GM18861 (cell line): ENCODE results near the gene FAT3.

Source experiments
- ATAC-seq: cut with Tn5 transposase; IDR thresholded peaks from one replicate; pipeline ENCODE4 v1.9.1; 2021; ENCODE audit not compliant: unreplicated experiment

Gene FAT3

GRCh38 chr11:92227230-92227814 is 2.7 kb downstream of the FAT3 start:
- no peak for ATAC-seq

DNA sequence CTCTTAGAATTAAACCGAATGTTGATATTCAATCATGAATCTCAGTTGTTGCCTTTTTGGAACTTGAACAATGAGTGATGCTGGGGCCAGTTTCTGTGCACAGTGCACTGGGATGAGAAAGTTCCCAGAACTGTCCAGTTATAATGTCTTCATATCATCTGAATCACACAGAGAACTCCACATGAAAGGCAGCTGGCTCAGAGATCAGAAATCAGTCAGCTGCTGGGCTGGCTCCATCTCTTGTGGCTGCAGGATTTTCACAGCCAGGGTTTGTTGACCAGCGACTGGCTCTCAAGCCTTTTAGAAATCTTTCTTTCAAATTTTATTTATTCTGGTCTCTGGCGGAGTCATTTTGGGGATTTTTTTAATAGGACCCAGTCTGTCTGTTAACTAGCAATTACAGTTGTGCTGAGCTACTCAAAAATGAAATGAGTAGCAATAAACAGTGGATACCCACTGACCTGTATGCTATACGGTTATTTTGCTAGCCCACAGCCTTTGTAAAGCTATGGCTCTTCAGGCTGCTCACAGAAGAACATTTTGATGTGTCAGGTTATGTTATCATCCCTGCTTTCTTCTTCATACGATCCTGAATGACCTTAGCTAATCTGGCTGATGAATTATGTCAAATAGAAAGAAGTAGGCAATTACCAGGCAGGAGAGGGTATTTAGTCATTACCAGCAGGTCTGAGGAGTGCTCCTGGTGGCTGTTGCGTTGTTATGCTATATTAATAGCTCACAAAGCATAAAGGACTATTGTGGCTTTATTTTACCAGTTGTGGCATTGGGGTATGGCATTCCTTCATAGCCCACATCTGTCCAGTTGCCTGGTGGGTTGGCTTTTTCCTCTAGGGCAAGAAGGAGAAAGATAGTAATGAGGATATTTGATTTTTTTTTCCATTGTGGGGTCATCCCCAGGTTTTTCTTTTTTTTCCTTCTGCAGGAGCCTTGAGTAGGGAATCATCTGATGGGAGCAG is 3.6 kb downstream of the FAT3 start:
- ATAC-seq = no peak

DNA sequence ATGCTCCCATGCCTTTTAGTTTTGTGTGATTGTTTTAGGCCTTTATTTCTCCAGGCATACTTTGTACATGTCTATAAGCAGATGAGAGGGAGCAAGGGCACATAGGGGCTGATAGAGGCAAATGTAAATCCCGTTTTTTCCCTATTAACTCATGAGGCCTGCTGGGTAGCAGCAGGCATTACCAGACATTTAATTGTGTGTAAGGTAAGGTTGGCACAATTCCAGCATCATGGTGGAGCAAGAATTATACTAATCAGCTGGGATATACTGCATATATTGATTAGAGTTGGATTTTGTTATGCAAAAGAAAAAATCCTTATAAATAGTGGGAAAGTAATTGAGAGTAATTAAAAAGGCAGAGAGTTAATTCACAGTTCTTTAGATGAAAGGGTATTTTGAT is 12.2 kb downstream of the FAT3 start:
- no peak for ATAC-seq

- no peak for ATAC-seq
These were observed 16.3 kb downstream of the FAT3 start for GRCh38 chr11:92240916-92241315.

DNA sequence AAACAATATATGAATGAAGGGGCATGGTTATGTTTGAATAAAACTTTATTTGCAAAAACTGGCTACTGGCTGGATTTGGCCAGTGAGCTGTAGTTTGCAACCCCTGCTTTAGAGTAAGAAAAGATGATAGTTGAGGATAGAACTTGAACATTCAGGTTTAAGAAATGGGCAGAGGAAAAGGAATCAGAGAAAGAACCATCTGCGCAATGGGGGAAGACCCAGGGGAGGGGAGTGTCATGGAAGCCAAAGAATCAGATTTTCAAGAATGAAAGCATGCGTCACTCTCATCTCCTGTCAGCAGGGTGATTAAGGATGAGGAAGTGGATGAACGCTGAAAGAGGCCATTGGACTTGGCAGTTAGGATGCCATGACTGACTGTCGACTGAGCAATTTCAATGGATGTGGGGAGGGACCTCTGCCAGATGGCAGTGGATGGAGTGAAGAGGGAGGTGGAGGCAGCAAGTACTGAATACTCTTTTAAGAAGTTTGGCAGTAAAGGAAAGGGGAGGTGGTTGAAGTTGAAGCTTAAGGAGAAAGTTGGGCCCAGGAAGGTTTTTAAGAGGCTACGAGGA is 21.2 kb downstream of the FAT3 start:
- no peak for ATAC-seq

- ATAC-seq = no peak
These were observed 22.0 kb downstream of the FAT3 start for GRCh38 chr11:92246630-92247029.

GRCh38 chr11:92249156-92249753 is 24.6 kb downstream of the FAT3 start:
- no peak for ATAC-seq

DNA sequence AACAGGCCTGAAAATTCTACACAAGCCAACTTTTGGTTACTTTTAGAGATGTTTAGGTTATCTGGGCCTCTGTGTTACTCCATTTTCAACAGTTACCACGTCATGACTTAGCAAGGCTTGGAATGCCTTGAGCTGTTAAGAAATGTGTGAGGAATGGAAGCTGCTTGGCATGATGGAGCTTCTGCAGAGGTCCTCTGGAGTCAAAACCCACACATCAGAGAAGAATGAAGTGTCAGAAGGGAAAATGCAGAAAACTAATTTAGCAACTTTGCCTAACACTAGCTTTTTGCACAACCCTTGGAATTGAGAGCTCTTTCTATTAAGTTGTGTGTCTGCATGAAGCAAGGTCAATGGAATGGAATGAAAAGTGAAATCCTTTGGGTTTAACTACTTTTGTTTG is 27.4 kb downstream of the FAT3 start:
- ATAC-seq = no peak

DNA sequence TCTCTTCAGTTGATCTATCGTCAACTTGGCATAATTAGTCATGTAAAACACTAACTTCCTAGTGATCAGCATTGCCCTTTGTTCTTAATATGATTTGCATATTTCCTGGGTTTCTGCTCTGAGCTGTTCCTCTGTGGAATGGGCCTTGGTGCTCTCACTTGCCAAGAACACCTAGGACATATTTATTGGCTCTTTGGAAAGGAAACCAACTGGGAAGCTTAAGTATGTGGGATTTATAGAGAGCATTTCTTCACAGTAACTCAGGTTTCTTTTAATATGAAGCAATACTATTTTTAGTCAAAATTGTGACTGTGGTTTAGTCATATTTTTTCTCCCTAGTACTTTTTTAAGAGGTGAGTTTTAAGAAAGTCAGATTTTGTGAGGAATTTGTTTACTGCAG is 28.8 kb downstream of the FAT3 start:
- ATAC-seq = no peak

DNA sequence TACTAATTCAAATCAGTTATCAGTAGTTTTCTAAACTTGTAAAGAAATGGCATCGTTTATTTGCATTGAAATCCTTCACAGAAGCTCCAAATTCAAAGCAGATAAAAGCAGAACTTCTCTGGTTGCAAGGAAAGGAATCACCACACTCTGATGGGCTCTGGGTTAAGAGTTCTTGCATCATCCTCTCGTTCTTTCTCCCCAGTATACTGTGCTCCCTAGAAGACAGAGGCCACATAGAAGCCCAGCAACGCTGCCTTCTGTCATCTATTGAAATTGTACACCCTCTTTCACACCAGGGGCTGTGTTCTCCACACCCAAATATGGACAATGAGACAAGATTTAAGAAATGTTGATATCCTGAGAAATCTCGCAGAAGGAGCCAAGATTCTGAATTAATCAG is 29.3 kb downstream of the FAT3 start:
- ATAC-seq = no peak

- ATAC-seq = no peak
These were observed 32.9 kb downstream of the FAT3 start for GRCh38 chr11:92257536-92257935.

- no peak for ATAC-seq
These were observed 35.2 kb downstream of the FAT3 start for GRCh38 chr11:92259861-92260260.

- no peak for ATAC-seq
These were observed 39.7 kb downstream of the FAT3 start for GRCh38 chr11:92264350-92264749.

DNA sequence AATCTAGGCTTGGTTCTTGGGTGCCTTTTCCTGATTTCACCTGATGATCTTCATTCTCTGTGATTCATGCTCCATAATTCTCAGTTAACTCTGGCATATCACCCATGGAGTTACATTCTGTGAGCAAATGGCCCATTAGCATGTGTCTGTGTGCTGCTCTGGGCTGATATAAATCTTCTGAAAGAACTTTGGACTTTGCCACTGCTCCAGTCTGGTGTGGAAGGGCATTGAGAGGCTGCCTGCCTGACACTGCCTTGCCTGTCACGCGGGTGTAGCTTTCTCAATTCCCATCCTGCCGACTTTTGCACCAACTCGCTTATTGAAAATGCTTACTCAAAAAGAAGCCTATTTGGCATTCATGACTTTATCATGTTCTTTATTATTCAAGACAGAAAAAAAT is 42.2 kb downstream of the FAT3 start:
- no peak for ATAC-seq

DNA sequence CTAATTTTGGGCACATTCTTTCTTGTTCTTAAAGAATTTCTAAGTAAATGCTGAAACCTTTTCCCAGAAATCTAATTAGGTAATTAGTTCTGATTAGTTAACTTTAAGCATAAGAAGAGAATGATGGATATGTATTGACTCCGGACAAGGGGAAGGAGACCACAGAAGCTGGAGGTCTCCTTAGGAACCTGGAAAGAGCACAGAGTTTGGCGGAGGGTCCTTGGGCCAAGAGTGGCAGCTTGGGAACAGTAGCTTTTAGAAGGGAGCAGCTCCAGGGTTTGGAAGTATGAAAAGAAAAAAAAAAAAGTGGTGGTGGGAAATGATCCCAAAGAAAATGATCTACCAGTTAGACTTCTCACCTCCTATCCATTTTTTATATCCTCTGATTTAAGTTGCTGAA is 42.7 kb downstream of the FAT3 start:
- ATAC-seq = no peak

GRCh38 chr11:92267968-92268367 is 43.4 kb downstream of the FAT3 start:
- ATAC-seq = no peak

GRCh38 chr11:92268546-92268945 is 43.9 kb downstream of the FAT3 start:
- no peak for ATAC-seq

DNA sequence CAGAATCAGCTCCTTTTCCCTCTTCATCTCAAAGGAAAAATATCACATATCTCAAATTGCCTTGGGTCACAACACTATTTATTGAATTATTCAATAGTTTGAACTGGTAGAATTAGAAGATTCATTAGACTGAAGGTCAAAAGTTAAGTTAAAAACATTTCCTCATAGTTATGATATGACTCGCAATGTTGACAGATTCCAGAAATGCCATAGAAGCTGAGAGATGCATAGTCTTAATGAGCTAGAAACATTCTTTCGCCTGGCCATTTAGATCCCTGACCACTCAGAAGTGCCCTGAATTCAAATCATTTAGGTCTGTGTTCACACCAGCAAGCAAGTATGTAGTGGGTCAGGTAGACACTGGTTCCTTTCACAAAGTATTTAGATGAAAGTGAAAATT is 44.4 kb downstream of the FAT3 start:
- ATAC-seq = no peak

GRCh38 chr11:92269841-92270240 is 45.2 kb downstream of the FAT3 start:
- no peak for ATAC-seq

- no peak for ATAC-seq
These were observed 48.0 kb downstream of the FAT3 start for GRCh38 chr11:92272651-92273050.
